Measurements from ENCODE around the gene CDH16.
"Not testable (repeated sequence)": the region's sequence is repeated elsewhere in the genome, so short reads cannot be mapped to it uniquely, and the experiment has no call there.

The CDH16 gene

DNA sequence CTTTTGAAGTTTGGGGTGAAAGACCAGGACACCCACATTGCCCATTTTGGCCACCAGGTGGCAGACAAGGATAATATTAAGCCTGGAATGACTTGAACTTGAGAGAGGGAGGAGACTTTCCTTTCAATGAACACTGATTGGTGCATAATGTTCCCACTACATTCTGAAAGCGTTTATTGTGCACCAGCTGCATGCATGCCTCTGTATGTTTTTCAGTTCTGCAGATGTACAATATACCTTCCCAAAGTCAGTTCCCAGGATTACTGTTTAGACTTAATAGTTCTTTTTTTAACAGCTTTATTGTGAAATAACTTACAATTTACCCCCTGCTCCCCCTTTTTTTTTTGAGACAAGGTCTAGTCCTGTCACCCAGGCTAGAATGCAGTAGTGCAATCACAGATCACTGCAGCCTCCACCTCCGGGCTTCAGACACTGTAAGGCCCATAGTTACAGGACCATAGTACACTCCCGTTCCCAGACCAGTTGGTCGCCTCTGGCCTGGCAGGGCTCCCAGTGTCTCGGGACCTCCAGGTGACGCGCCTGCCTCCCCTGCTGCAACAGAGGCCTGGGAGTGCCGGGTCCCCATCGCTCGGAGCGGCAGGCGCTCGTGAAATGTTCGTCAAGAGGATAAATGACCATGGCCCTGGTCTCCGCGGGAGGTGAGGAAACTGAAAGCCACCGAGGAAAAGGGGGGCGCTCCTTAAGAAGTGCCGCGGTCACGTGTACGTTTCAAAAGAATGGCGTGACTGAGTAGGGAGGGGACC, 28.8 kb upstream of the CDH16 start:
- DNase-seq (ENCODE audit: low read depth): peak; percentile 72

DNA sequence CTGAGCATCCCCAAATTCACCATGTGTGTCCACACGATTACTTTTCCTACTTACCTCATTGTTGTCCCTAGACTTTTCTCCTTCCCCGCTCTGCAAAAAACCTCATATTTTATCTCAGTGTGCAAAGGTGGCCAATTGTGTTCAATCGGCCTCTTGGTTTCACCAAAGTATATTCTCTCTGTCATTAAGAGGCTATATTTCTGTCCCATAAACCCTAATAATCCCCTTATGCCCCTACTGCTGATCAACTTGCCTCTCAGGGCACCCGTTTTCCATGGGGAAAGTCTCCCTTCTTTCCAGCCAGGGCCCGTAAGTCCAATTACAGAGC, 28.3 kb upstream of the CDH16 start:
- DNase-seq (ENCODE audit: low read depth): no peak

DNA sequence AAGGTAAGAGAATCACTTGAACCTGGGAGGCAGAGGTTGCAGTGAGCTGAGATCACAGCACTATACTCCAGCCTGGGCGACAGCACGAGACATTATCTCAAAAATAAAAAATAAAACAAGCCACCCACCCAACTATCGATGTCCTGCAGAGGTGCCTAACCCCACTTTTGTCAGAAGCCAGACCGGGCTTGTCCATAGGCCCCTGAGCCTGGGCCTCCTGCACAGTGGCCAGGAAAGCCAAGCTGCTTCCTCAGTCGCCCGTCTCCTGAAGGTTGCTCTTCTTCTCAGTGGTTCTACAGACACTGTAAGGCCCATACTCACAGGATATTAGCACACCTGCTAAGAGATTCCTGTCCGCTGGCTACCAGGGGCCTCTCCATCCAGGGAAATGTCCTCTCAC, 27.9 kb upstream of the CDH16 start:
- no peak for DNase-seq (ENCODE audit: low read depth)

DNA sequence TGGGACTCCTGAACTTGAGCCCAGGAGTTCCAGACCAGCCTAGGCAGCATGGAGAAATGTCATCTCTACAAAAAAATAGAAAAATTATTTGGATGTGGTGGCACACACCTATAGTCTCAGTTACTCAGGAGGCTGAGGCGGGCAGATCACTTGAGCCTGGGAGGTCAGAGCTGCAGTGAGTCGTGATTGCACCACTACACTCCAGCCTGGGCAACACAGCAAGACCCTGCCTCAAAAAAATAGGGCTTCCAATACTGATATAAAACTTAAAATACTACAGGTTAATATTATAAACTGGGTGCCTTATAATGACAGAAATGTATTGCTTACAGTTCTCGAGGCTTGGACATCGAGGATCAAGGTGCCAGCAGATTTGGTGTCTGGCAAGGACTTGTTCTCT, 27.3 kb upstream of the CDH16 start:
- no peak for DNase-seq (ENCODE audit: low read depth)

DNA sequence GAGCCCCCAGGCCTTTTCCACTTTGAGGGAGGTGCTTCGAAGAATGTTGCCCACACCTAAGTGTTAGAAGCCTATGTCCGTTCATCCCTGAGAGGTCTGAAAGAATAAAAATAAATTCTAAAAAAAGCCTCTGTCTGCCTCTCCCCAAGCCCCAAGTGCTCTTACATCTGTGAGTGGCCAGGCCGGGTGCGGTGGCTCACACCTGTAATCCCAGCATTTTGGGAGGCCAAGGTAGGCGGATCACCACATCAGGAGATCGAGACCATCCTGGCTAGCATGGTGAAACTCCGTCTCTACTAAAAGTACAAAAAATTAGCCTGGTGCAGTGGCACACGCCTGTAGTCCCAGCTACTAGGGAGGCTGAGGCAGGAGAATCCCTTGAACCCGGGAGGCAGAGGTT, 26.3 kb upstream of the CDH16 start:
- not testable (repeated sequence) for DNase-seq (ENCODE audit: low read depth)

DNA sequence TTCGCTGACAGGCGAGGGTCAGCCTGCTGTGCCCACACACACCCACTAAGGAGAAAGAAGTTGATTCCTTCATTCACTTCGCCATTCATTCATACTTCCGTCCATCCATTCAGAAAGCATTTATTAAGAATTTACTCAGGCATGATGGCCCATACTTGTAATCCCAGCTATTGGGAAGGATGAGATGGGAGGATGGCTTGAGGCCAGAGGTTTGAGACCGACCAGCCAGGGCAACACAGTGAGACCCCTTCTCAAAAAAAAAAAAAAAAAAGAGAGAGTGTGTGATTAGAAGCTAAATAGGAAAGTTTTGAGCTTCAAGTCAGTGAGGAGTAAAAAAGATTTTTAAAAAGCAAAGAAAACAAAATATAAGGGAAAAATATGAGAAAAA, 25.4 kb upstream of the CDH16 start:
- DNase-seq (ENCODE audit: low read depth): no peak

DNA sequence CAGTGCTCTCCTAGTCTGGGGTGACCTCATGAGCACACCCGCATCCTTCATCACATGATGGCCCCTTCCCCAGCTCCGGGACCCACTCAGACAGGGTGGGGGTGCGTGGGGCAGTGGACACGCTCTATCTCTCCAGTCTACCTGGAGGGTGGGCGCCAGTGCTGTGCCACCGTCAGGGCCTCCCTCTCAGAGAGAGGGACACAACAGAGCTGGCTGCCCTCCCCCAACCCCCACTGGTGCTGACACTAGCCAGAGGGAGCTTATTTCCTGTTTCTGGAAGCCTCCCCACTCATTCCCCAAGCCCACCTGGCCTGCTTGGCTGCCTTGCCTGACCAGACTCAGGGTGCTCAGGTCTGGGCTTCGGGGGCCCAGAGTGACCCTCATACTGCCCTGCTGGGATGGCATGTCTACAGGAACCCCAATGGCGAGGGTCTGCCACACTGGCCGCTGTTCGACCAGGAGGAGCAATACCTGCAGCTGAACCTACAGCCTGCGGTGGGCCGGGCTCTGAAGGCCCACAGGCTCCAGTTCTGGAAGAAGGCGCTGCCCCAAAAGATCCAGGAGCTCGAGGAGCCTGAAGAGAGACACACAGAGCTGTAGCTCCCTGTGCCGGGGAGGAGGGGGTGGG, 24.9 kb upstream of the CDH16 start:
- DNase-seq (ENCODE audit: low read depth): no peak

DNA sequence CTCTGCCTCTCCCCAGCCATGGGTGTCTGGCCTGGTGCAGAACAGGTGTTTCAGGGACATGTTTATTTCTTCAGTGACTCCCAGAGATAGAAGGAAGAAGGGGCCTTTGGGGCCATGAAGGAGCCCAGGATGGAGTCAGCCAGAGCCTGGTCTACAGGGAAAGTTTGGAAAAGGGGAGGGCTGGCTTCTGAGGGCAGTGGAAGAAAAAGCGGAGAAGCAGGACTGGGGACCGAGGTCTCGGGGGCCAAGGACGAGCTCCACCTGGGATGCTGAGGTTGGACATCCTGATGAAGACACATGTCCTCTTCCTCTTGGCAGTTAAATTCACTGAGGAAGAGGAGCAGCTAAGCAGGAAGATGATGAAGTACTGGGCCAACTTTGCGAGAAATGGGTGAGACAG, 24.3 kb upstream of the CDH16 start:
- no peak for DNase-seq (ENCODE audit: low read depth)

DNA sequence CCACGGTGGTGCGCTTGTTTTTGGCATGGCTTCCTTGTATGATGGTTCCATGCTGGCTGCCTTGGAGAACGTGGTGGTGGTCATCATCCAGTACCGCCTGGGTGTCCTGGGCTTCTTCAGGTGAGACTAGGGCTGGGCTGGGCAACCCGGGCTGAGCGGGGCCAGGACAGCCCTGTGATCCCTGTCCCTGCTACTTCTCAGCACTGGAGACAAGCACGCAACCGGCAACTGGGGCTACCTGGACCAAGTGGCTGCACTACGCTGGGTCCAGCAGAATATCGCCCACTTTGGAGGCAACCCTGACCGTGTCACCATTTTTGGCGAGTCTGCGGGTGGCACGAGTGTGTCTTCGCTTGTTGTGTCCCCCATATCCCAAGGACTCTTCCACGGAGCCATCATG, 21.6 kb upstream of the CDH16 start:
- DNase-seq (ENCODE audit: low read depth): no peak

DNA sequence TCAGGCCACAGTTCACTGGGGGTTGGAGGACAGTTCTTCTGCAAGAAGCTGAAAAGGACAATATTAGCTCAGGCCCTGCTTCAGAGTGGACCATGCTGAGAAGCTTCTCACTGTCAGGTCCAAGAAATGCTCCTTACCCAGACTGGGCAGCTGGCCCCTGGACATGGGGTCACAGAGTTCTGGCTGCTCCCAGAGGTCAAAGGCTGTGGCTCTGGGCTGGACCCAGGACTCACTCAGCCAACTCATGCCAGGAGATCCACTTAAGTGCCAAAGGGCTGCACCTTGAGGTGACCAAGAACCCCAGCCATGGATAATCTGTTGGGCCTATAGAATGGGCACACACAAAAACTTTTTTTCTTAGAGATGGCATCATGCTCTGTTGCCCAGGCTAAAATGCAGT, 20.7 kb upstream of the CDH16 start:
- DNase-seq (ENCODE audit: low read depth): no peak

DNA sequence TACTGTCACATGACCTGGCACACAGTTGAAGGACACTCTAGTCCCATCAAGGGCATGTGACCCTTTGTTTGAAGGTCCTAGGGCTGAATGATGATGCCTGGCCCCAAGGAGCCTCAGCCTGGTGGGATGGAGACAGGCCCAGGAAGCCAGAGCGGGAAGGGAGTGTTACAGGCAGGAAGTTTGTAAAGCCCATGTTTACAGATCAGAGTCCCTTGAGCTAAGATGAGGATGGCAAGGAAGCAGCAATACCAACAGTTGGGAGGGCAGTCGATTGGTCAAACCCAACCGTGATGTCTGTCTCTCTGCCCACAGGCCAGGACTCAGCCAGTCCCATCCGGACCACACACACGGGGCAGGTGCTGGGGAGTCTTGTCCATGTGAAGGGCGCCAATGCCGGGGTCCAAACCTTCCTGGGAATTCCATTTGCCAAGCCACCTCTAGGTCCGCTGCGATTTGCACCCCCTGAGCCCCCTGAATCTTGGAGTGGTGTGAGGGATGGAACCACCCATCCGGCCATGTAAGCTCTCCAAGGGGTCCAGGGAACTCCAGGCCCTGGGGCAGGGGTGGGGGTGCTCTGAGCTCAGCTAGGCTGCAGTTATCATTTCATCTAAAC, 19.1 kb upstream of the CDH16 start:
- no peak for DNase-seq (ENCODE audit: low read depth)

DNA sequence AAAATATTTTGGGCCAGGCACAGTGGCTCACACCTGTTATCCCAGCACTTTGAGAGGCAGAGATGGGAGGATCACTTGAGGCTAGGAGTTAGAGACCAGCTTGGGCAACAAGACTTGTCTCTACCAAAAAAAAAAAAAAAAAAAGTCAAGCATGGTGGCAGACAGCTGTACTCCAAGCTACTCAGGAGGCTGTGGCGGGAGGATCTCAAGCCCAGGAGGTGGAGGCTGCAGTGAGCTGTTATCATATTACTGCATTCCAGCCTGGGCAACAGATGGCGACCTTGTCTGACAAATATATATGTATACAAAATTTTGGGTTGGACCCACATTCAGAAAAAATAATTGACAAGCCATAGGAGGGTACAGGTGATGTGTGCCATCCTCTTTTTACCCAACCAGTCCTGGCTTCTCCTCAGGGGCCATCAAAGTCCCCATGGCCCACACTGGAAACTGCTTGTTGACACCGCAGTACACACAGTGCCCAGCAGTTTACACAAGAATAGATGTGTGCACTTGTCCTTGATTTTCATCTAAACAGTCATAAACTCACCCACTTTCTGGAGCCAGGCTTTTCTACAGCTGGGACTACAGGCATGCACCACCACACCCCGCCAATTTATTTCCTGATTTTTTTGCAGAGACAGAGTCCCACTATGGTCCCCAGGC, 18.3 kb upstream of the CDH16 start:
- DNase-seq (ENCODE audit: low read depth): no peak

DNA sequence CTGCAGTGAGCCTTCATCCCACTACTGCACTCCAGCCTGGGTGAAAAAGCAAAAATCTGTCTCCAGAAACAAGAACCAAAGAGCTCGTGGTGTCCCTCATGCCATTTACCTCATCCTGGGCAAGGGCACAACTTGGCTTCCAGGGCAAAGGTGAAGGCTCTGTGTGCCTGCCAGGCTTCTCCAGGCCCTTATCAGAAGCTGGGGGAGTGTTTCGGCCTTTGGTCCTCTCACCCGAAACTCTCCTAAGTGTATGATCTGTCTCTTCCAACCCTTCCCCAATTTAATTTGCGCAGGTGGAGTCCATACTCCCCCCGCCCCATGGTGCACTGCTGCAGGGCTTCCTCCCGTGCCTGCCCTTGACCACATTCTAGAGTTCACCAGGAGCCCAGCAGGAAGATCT, 17.8 kb upstream of the CDH16 start:
- no peak for DNase-seq (ENCODE audit: low read depth)

DNA sequence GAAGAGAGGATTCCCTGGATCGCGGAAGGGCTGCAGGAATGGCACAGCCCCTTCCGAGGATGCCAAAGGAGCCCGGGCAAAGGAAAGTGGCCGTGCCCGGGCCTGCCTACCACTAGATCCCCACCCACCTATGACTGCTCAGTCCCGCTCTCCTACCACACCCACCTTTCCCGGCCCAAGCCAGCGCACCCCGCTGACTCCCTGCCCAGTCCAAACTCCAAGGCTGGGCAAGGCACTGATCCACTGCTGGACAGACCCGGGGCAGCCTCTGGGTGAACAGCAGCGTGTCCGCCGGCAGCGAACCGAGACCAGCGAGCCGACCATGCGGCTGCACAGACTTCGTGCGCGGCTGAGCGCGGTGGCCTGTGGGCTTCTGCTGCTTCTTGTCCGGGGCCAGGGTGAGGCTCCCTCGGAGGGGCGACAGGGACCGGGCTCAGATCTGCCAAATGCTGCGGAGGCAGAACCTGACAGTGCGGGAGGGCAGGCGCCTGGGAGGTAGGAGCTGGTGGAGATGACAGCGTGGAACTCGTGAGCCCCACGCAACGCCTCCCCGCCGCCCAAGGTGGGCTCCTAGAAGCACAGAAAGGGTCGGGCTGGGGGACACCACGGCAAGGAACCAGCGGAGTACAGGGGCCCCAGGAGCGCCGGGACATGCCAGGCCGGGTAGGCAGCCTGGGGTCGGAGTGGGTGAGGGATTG, 16.8 kb upstream of the CDH16 start, which contains the start of gene CES2:
Gene CES2 (plus strand): TSS at position 203 of the 698 bp plus-strand sequence. CDS start 120 bp downstream, at position 323.
- DNase-seq (ENCODE audit: low read depth): peak; percentile 63

DNA sequence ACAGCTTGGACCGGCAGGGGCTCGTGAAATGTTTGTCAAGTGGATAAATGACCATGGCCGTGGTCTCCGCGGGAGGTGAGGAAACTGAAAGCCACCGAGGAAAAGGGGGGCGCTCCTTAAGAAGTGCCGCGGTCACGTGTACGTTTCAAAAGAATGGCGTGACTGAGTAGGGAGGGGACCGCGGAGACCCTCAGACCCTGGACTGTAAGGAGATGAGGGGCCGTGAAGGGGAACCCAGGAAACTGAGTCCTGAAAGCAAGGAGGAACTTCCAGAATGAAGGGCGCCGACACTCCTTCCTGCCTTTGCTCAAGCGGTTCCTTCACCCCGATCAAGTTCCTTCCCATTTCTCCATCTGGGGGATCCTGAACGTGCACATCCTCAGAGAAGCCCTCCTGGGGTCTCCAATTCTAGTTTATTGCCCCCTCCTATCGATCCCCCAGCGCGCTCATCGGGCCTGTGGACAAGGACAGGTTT, 16.2 kb upstream of the CDH16 start:
- DNase-seq (ENCODE audit: low read depth): not testable (repeated sequence)

DNA sequence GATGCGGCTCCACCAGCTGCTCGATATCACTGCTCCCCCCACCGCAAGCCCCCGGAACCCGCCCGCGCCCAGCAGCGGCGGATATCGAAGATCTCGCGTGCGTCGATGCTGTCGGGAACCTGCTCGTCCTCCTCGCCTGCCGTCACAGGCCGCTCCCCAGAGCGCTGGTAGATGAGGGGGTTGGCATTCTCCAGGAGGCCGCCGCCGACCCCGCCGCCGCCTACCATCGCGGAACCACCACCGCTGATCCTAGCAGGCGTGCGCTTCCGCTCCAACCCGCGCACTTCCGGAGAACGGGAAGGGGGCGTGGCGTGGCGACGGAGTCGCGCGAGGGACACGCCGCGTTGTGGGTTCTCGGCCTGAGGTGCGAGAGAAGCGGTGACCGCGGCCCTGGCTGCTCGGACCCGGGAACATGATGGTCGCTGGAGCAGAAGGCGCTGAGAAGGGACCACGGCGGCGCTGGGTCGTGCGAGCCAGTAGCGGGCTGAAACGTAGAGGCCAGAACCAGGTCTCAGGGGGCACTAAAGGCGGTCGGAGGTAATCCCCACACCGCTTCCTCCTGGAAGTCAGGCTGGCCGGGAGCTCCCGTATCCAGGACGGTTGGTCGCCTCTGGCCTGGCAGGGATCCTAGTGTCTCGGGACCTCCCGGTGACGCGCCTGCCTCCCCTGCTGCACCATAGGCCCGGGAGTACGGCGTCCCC, 15.6 kb upstream of the CDH16 start, which contains the start of gene CIAO2B:
Gene CIAO2B (minus strand): TSS at position 265 of the 701 bp plus-strand sequence. CDS start 38 bp downstream, at position 227.
- peak; percentile 79 for DNase-seq (ENCODE audit: low read depth)

DNA sequence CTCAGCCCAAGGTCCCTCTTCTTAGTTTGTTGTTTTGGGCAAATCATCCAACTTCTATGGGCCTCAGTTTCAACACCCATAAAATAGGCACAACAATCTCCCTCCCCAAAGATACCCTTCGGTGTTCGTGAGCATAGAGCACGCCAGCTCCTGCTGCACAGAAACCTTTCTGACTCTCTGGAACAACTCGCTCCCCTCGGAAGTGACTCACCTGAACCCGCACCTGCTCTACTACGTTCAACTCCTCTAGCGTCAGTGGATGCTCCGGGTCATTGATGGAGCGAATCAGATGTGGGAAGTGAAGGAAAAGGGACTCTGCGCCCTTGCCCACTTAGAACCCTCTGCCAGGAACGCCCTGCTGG, 15.1 kb upstream of the CDH16 start:
- DNase-seq (ENCODE audit: low read depth): no peak

DNA sequence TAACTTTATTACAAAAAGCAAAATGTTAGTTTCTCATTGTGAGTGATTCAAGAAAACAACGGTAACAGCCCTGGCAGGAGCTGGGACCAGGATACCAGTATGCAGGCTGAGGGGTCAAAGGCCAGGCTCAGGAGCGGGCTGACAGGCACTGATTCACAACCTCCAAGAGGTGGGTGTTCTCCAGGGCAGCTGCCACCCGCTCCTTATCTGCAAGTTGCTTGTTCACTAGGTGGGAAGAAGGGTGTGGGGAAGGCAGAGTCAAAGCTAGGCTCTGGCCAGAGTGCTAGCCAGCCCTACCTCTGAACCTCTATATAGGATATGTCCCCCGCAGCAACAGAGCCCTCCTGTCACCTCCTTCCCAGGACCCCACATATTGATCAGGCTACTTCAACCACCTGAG, 13.4 kb upstream of the CDH16 start:
- no peak for DNase-seq (ENCODE audit: low read depth)

DNA sequence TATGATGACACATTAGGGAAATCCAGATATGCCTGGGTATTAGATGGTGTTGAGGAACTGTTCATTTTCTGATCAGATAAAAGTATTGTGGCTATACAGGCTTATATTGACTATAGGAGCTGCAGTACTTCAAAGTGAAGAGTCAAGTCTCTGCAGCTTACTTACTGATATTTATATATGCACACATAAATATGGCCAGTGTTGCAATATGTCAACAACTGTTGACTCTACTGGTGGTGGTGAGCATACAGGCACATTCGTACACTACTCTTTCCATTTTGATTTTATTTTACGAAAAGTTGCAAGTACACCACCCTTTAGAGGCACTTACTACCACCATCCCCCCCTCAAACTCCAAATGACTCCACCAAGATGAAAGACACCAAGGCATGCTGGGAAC, 13.0 kb upstream of the CDH16 start:
- DNase-seq (ENCODE audit: low read depth): no peak

DNA sequence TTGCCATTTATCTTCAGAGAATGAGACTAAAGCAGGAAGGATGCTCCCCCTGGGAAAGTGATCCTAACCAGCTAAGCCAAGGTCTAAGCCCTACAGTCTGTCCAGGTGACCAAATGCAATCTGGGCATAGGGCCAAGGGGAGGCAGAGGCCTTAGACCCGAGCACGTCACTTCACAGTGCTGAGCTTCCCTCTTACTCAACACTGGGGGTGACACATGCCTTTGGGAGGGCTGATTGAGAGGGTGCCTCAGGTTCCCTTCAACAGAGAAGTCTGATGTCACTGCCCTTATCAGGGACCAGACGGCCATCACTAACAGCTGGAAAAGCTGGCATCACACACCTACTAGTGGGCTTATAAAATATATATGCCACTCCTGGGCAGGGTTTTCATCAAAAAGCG, 11.5 kb upstream of the CDH16 start:
- DNase-seq (ENCODE audit: low read depth): peak; percentile 18

DNA sequence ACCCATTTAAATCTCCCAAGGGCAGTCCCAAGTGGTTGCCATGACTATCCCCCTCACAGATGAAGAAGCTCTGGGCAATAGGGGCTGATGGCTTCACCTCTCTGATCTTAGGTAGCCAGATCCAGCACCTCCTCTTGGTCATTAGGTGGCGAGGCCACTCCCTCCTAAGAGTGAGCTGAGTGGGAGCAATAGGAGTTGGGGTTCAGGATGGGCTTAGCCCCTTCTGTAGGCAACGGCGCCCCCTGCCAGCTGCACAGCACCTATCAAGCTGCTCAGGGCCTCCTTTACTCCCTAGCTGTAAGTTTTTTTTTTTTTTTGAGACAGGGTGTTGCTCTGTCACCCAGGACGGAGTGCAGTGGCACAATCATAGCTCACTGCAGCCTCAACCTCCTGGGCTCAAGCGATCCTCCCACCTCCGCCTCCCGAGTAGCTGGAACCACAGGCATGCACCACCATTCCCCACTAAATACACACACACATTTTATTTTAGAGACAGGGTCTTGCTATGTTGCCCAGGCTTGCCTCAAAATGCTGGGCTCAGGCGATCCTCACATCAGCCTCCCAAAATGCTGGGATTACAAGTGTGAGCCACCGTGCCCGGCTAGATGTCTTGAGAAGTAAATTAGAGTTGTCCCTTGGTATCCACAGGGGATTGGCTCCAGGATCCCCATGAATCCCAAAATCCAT, 10.2 kb upstream of the CDH16 start:
- DNase-seq (ENCODE audit: low read depth): peak; percentile 14
